Measurements from ENCODE around the gene SND1. TPM values are rescaled to one million over a fixed set of nuclear protein-coding genes. Genes with fewer than 3 reads are reported as not detected.

The SND1 gene
- total and polyA plus RNA-seq, 2 of the 4 experiments (the other 2 are of a cell fraction) = 154 to 294 TPM

- no peak overlapping the region for H2BK5ac ChIP-seq (ENCODE audit: low read depth, low read length, poor library complexity, severe bottlenecking)
- no peak overlapping the region for H3K27ac ChIP-seq (ENCODE audit: insufficient read depth, low read length)
- peaks cover 10% of the 10 kb centered on the region for H3K9me1 ChIP-seq (ENCODE audit: insufficient read depth, low read length)
- in situ Hi-C loops (cut with MboI; ENCODE audit: low sequenced_read_pairs) = no loop called here
- H3K56ac ChIP-seq (ENCODE audit: extremely low read depth, insufficient read depth, low read length) = no peak overlapping the region
- H3K4me1 ChIP-seq (ENCODE audit: control insufficient read depth, insufficient read depth, low read length) = no peaks in the 10 kb centered on the region
- H4K91ac ChIP-seq (ENCODE audit: insufficient read depth, low read depth, low read length) = no peak overlapping the region
- H2AFZ ChIP-seq (replicated peaks; ENCODE audit: low read length, poor library complexity) = no peak overlapping the region
- H3K18ac ChIP-seq (ENCODE audit: low read depth, low read length) = no peak overlapping the region
- H2AK5ac ChIP-seq (ENCODE audit: low read depth, low read length) = no peak overlapping the region
- DNase-seq (no peak), ATAC-seq (ENCODE audit: low read depth) (no peak)
- no peak overlapping the region for H2AK9ac ChIP-seq (replicated peaks; ENCODE audit: low read depth, low read length, poor library complexity)
- no peak overlapping the region for H3K4ac ChIP-seq (ENCODE audit: low read depth, low read length)
- no peak overlapping the region for H2BK20ac ChIP-seq (ENCODE audit: low read depth, low read length)
- no CpG with 5 or more reads among the region's 5 CpGs for WGBS, 2 experiments (ENCODE audit: extremely low coverage in 2 of 2, insufficient read length in 1 of 2)
- no peaks in the 10 kb centered on the region for H3K9me3 ChIP-seq (ENCODE audit: control insufficient read depth, insufficient read depth, low read length)
- no peak overlapping the region for H4K8ac ChIP-seq (ENCODE audit: low read depth in 2 of 2, low read length in 2 of 2)
- H3K79me1 ChIP-seq (ENCODE audit: low read depth in 1 of 2, low read length in 2 of 2) = peaks cover 20 to 72% of the 10 kb centered on the region in 2 experiments
- H2BK120ac ChIP-seq (ENCODE audit: low read depth, low read length) = no peak overlapping the region
- H3K23ac ChIP-seq (ENCODE audit: low read depth, low read length) = no peak overlapping the region
- intact Hi-C loops (cut with micrococcal nuclease) = no loop called here
- H2BK15ac ChIP-seq (ENCODE audit: low read depth, low read length) = no peak overlapping the region
- dilution Hi-C loops (cut with HindIII; ENCODE audit: low sequenced_read_pairs, unreplicated experiment) = no loop called here
- peaks cover 8% of the 10 kb centered on the region for H3K36me3 ChIP-seq (ENCODE audit: control insufficient read depth, insufficient read depth, low read length)
- no peaks in the 10 kb centered on the region for H3K27me3 ChIP-seq (ENCODE audit: control insufficient read depth, insufficient read depth, low read length)
- no peak overlapping the region for H3K9ac ChIP-seq (ENCODE audit: low read depth, low read length)
- peaks cover 29% of the 10 kb centered on the region for H4K20me1 ChIP-seq (ENCODE audit: insufficient read depth, low read length)
- no peak for TF ChIP-seq BHLHE40 (IDR thresholded peaks at IDR 0.05; ENCODE audit: low read depth, low read length)
- TF ChIP-seq USF2 (IDR thresholded peaks at IDR 0.05; ENCODE audit: low read depth, low read length) = no peak
- no peak for TF ChIP-seq FOS (IDR thresholded peaks at IDR 0.05; ENCODE audit: low read depth, low read length)
- no peak for TF ChIP-seq SMC3 (IDR thresholded peaks at IDR 0.05; ENCODE audit: low read depth, low read length)
- no peak for TF ChIP-seq CTCF (conservative IDR thresholded peaks at IDR 0.05; ENCODE audit: low read depth, low read length)
- TF ChIP-seq RAD21 (IDR thresholded peaks at IDR 0.05; ENCODE audit: low read length) = no peak
- no peak for TF ChIP-seq NFE2L2 (IDR thresholded peaks at IDR 0.05; ENCODE audit: low read depth, low read length)
- TF ChIP-seq MAFK (IDR thresholded peaks at IDR 0.05; ENCODE audit: low read depth, low read length) = no peak
- no peak for TF ChIP-seq CHD1 (IDR thresholded peaks at IDR 0.05; ENCODE audit: low read depth, low read length)
- TF ChIP-seq CEBPB (IDR thresholded peaks at IDR 0.05; ENCODE audit: low read depth, low read length) = no peak
- TF ChIP-seq RCOR1 (IDR thresholded peaks at IDR 0.05; ENCODE audit: insufficient replicate concordance, low read length) = no peak
- TF ChIP-seq RFX5 (IDR thresholded peaks at IDR 0.05; ENCODE audit: low read depth, low read length) = no peak
- no peak for TF ChIP-seq MAZ (IDR thresholded peaks at IDR 0.05; ENCODE audit: borderline replicate concordance, low read depth, low read length)
- no peak for TF ChIP-seq MXI1 (IDR thresholded peaks at IDR 0.05; ENCODE audit: borderline replicate concordance, low read depth, low read length)
- TF ChIP-seq POLR2A (IDR thresholded peaks at IDR 0.05; ENCODE audit: low read depth, low read length) = no peak
- TF ChIP-seq ELK1 (IDR thresholded peaks at IDR 0.05; ENCODE audit: borderline replicate concordance, low read depth, low read length) = no peak
- CTCF ChIA-PET = no interaction called here
- no peak overlapping the region for H4K5ac ChIP-seq (ENCODE audit: low read depth, low read length)
- POLR2A ChIA-PET (ENCODE audit: unreplicated experiment) = no interaction called here
- H3K14ac ChIP-seq (replicated peaks; ENCODE audit: low read depth, low read length) = no peak overlapping the region
- H3K4me3 ChIP-seq (ENCODE audit: insufficient read depth, low read depth, low read length) = no peak overlapping the region
- BruUV-seq (replicated peaks) = no TSS peak
- no peak overlapping the region for H3K4me2 ChIP-seq (ENCODE audit: low read depth, low read length)
These were observed 305.9 kb downstream of the SND1 start for GRCh38 chr7:127957886-127958285.
